22Rv1 (cell line): ENCODE results near the gene RAP1B.

Experiments used
- CTCF ChIP-seq: fragments of 450-650 bp; IDR thresholded peaks from 2 replicates; pipeline ENCODE4 v1.5.1; 2017; ENCODE audit warnings: mild to moderate bottlenecking
- ZFX ChIP-seq: fragments of 450-650 bp; IDR thresholded peaks from 2 replicates; pipeline ENCODE4 v1.6.1; 2017; ENCODE audit warnings: antibody characterized with exemption, borderline replicate concordance

GRCh38 chr12:68648179-68648578 is 37.5 kb downstream of the RAP1B start:
- no peak for TF ChIP-seq CTCF
- no peak for TF ChIP-seq ZFX
